ENCODE results near the gene TPBGL.

The TPBGL gene

GRCh38 chr11:75246671-75247350 is 6.2 kb downstream of the TPBGL start:
- no peak for DNase-seq

- no peak for DNase-seq
Observed at GRCh38 chr11:75248924-75249256, 8.3 kb downstream of the TPBGL start.

DNA sequence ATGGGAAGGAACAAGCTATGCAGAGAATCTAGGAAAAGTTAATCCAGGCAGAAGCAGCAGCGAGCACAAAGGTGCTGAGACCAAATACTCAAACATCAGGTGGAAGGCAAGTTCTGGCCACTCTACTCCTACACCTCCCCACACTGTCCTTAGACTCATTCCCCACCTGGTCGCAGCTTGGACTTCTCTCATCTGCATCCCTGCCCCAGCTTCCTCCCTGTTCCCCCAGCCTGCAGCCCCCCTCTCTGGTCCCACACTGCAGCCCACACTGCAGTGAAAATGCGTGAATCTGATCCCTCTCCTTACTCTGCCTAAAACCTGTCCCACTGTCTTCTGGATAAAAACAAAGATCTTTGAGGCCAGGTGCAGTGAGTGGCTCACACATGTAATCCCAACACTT is 9.1 kb downstream of the TPBGL start:
- DNase-seq = no peak

DNA sequence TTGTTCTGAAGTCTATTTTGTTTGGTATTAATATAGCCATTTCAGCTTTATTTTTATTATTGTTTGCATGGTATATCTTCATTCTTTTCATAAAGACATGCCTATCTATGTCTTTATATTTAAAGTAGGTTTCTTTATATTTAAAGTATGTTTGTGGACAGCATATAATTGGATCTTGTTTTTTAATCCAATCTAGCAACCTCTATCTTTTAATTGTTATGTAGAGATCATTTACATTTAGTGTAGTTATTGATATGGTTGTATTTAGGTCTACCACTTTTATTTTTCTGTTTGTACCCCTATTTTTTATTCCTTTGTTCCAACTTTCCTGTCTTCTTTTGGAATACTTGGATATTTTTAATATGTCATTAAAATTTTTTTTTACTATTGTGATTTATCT is 13.8 kb downstream of the TPBGL start:
- DNase-seq = no peak

DNA sequence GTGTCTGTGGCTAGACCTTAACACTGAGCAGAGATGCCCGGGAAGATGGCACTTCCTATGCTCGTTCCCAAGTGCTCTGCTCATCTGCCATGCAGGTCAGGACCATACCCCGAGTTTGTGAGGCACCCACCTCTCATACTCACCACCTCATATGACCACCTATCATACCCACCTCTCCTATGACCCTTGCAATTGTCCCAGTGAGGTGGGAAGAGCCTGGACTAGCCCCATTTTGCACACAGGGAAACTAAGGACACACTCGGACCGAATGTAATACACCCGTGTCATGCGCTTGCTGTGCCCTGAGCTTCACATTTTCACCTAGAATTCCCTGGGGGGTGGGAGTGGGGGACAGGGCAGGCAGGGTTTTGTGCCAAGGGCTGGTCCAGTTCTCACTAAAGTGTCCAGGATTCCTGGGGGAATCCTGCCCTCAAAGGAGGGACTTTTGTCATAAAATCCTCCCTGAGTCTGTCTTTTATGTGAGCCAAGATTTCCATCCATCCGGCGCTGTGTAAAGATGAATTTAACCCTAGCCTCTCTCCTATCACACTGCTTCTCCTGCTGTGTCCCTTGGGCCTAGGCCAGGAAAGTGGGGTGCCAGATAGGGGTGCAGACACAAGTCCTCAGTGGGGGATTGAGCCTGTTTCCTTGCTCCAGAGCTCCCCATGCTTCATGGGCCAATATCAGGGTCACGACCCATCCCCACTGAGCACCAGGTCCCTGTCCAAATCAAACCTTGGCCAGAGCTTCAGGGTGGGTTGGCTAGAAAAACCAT is 20.0 kb downstream of the TPBGL start:
- no peak for DNase-seq

DNA sequence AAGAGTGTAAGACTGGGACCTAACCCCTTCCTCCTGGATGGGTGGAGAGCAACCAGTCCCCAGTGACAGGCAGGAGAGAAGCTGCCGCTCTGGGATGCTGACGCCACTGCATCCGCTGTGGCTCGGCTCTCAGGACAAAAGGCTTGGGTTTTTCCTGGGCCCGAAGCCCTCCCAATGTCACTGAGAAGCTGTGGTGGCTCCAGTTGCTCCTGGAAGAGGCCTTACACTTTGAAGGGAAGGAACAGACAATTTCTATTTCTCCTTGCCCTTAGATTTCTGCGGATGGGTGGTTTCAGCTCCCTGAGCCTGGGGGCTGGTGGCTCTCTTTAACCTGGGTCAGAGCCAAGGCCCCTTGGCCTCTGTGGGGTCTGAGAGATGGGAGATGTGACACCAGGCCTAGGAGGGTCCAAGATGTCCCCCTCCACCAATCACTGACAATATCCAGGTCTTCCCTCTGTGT is 21.4 kb downstream of the TPBGL start:
- no peak for DNase-seq

- no peak for DNase-seq
Observed at GRCh38 chr11:75262436-75262835, 21.9 kb downstream of the TPBGL start.

DNA sequence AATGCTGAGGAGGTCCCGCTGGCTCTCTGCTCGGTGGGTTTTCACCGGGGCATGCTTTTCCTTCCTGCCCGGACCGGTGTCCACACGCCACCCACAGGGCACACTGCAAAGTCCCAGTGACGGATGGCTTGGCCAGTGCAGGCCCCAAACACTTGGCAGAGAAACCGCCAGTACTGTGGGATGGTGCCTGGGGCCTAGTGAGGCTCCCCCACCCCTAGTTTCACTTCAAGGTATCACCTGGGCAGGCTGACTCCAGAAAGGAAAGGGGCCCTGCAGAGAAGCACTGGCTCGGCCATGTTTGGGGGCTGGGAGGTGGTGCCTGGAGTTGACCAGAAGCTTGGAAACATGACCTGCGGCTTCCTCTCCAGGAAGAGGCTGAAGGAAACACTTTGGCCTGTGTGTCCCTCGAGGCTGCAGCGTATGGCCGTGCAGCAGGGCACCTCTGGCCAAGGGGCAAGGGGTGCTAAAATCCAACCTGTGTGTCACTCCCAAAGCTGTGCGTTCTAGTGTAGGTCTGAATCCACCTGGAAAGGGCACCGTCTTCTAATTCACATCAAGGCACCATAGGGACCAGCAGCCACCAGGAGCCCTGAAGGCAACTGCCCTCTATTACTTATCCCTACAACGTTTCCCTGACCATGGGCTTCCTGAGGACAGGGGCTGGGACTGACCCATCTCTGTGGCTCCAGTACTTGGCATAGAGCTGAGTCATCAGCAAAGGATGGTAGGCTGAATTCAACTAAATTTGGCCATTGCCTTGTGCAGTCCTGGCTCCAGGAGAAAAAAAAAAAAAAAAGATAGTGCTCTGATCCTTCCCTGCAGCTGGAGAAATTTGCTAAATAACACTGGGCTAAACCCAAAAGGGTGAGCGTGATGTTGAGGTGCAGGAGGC is 22.6 kb downstream of the TPBGL start:
- no peak for DNase-seq

DNA sequence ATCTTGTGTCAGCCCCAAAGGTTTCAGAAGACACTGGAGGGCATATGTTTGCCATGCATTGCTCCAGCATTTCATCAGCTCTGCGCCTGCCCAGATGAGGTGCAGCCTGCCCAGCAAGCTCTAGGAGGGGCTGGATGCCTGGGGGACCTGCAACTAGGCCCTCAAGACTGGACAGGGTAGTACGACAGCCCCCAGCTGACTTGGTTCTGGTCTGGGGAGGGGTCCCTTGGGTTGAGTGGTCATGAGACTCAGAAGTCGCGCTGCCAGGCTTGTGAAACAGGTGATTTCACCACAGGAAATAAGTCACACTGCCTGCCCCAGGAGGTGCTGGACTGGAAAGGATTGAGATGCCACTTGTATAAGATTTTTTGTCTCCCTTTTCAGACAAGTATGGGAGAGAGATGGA is 23.4 kb downstream of the TPBGL start:
- DNase-seq = no peak

- no peak for DNase-seq
Observed at GRCh38 chr11:75264356-75264755, 23.8 kb downstream of the TPBGL start.

DNA sequence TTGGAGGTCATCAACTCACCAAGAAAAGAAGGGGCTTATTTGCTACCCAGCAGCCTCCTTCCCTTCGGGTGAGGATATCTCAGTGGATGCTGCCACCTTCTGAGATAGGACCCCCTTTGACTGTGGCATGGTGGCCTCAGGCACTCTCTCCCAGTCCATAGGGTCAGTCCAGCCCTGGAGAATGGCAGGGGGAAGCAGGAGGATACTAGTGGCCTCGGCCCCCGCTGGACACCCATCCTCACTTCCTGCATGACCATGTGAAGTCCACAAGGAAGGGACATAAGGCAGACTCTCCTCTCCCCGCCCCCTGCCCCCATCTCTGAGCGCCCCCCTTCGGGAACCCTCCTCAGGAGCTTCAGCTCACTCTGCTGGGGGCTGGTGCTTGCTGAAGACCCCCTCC is 24.4 kb downstream of the TPBGL start:
- DNase-seq = no peak

- no peak for DNase-seq
Observed at GRCh38 chr11:75265851-75266531, 25.4 kb downstream of the TPBGL start.

GRCh38 chr11:75267171-75267970 is 26.8 kb downstream of the TPBGL start:
- no peak for DNase-seq

GRCh38 chr11:75268626-75269366 is 28.2 kb downstream of the TPBGL start:
- no peak for DNase-seq

- DNase-seq = no peak
Observed at GRCh38 chr11:75269367-75269660, 28.7 kb downstream of the TPBGL start.

- DNase-seq = no peak
Observed at GRCh38 chr11:75269896-75270295, 29.3 kb downstream of the TPBGL start.

DNA sequence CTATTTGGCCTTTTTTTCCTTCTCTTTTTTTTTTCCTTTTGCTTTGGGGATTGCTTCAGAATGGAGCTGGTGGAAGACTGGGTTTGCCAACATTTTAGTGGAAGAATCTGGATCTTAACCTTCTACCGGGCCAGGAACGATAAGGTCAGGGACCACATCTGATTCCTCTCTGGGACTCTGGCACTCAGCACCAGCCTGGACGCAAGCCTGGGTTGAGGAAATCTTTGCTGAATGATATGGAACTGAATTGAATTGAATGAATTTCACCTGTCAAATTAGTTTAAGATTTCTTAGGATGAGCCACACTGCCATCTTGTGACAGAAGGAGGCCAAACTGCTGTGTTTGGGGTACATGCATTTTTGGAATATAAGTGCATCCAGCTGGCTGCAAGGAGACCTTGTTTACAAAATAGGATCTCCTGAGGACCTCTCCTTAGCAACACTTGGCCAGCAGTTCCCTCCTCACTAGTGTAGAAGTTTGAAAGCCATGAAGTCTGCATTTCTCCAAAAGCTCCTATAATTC is 30.4 kb downstream of the TPBGL start:
- no peak for DNase-seq

DNA sequence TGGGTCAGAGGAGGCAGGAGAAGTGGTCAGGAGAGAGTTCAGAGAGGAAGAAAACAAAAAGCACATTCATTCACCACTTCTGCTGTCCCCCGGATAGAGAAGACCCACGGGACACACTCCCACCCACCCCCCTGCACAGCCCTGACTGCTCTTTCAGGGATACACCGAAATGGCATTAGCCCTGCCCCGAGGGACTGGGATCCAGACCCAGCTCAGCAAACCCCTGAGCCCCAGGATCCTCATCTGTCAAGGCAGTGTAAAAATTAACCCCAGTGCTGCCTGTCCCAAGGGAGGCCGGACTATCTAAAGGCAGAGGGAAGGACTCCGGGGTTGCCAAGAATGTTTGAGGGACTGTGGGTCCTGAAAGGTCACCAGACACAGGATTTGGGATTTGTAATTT is 31.2 kb downstream of the TPBGL start:
- DNase-seq = no peak

GRCh38 chr11:75272391-75272790 is 31.8 kb downstream of the TPBGL start:
- DNase-seq = no peak

DNA sequence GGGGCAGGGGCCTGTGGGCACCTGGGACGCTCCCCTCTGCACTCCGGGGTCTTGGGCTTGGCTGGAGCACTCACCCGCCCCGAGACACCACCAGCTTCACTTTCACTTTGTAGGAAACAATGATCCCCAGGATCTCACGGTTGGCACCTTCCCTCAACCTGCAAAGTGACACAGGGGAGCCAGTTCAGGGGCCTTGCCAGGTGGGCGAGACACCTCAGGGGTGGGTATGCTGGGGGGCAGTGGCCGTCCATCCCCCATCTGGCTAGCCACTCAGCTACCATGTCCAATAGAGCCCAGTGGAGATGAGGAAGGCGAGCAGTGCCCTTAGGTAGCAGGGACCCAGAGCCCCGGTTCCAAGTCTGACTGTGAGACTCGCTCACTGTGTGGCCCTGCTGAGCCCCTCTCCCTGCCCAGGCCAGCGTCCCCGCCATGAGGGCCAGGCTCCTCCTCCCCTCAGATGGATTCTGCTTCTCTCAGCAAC is 32.3 kb downstream of the TPBGL start:
- DNase-seq = no peak

Data from effector CD4-positive, alpha-beta T cell (primary cell).